Measurements from ENCODE around the gene CCDC177.
A peak's percentile ranks its signal among the peaks of the same experiment; 100 is the strongest.

Gene CCDC177

GRCh38 chr14:69553252-69553651 lies 21.4 kb downstream of the CCDC177 start:
- peak; percentile 20 to 45 for DNase-seq (ENCODE audit: low read depth in 1 of 2, low spot score in 1 of 2)
- H3K4me3 ChIP-seq (replicated peaks; ENCODE audit: insufficient read depth, low read length) = no peak overlapping the region
- TF ChIP-seq POLR2AphosphoS5 (IDR thresholded peaks at IDR 0.05; ENCODE audit: low read depth) (no peak), CTCF (IDR thresholded peaks at IDR 0.05; ENCODE audit: insufficient read depth, low read length) (no peak), REST (IDR thresholded peaks at IDR 0.05; ENCODE audit: insufficient replicate concordance, low read depth) (no peak), GABPA (IDR thresholded peaks at IDR 0.05; ENCODE audit: low read depth) (no peak), SPI1 (IDR thresholded peaks at IDR 0.05; ENCODE audit: borderline replicate concordance, low read depth) (no peak)

GRCh38 chr14:69551511-69551910 lies 23.2 kb downstream of the CCDC177 start:
- no peak overlapping the region for H3K27ac ChIP-seq (replicated peaks)
- no peak overlapping the region for H3K4me3 ChIP-seq (replicated peaks; ENCODE audit: insufficient read depth, low read length)
- no peaks in the 10 kb centered on the region for H3K27me3 ChIP-seq (ENCODE audit: insufficient read depth, poor library complexity, severe bottlenecking)
- TF ChIP-seq GABPA (IDR thresholded peaks at IDR 0.05; ENCODE audit: low read depth) = no peak
- no peak for TF ChIP-seq SPI1 (IDR thresholded peaks at IDR 0.05; ENCODE audit: borderline replicate concordance, low read depth)
- no peak for TF ChIP-seq POLR2AphosphoS5 (IDR thresholded peaks at IDR 0.05; ENCODE audit: low read depth)
- no peak for TF ChIP-seq CTCF (IDR thresholded peaks at IDR 0.05; ENCODE audit: insufficient read depth, low read length)
- TF ChIP-seq REST (IDR thresholded peaks at IDR 0.05; ENCODE audit: insufficient replicate concordance, low read depth) = no peak
- DNase-seq (ENCODE audit: low read depth in 1 of 2, low spot score in 1 of 2) = no peak

More at GRCh38 chr14:69553252-69553651, 21.4 kb downstream of the CCDC177 start:
- Histone ChIP-seq H3K27ac (replicated peaks) (no peak overlapping the region), H3K27me3 (ENCODE audit: insufficient read depth, poor library complexity, severe bottlenecking) (no peaks in the 10 kb centered on the region)

- Histone ChIP-seq H3K4me3 (replicated peaks; ENCODE audit: insufficient read depth, low read length) (no peak overlapping the region), H3K27ac (replicated peaks) (no peak overlapping the region), H3K27me3 (ENCODE audit: insufficient read depth, poor library complexity, severe bottlenecking) (no peaks in the 10 kb centered on the region)
- no peak for TF ChIP-seq POLR2AphosphoS5 (IDR thresholded peaks at IDR 0.05; ENCODE audit: low read depth)
- TF ChIP-seq REST (IDR thresholded peaks at IDR 0.05; ENCODE audit: insufficient replicate concordance, low read depth) = no peak
- TF ChIP-seq CTCF (IDR thresholded peaks at IDR 0.05; ENCODE audit: insufficient read depth, low read length) = no peak
- no peak for TF ChIP-seq GABPA (IDR thresholded peaks at IDR 0.05; ENCODE audit: low read depth)
- no peak for TF ChIP-seq SPI1 (IDR thresholded peaks at IDR 0.05; ENCODE audit: borderline replicate concordance, low read depth)
- DNase-seq (ENCODE audit: low read depth in 1 of 2, low spot score in 1 of 2) = no peak
These were observed 26.1 kb downstream of the CCDC177 start for GRCh38 chr14:69548566-69548965.

Data from HL-60 (cell line).